Endothelial cell of umbilical vein (primary cell): ENCODE measurements around the gene CYTH1. TPM values are rescaled to one million over a fixed set of nuclear protein-coding genes. Genes with fewer than 3 reads are reported as not detected.

Experiments used
- BruUV-seq: library from RNA; stranded (reverse); fragments of 400-500 nt; replicated peaks from 2 replicates; lab custom pipeline; 2021; lab: Mats Ljungman, UMichigan
- CTCF ChIA-PET: fragments of 300-600, 350-600 bp; sonication (Branson Sonifier 250); formaldehyde crosslinking; loops from one replicate; lab custom pipeline; 2021; ENCODE audit warnings: antibody characterized with exemption, inconsistent platforms; lab: Charles Lee
- POLR2A ChIA-PET: fragments of 300-600, 350-600 bp; sonication (Branson Sonifier 250); formaldehyde crosslinking; loops from one replicate; lab custom pipeline; 2021; ENCODE audit warnings: antibody characterized with exemption, inconsistent platforms; lab: Charles Lee
- DNase-seq: peaks from one replicate; pipeline ENCODE4 v3.0.0-alpha.2; 2011; ENCODE audit warnings: low read depth, low spot score
- FAIRE-seq: peaks from 2 replicates; lab custom pipeline; 2011; peaks lifted over from hg19 to GRCh38; lab: Jason Lieb, UNC
- H2AFZ ChIP-seq: 2 replicates; pipeline ENCODE4 v1.6.0; 2012; ENCODE audit warnings: low read depth, low read length, control low read depth, inconsistent platforms
- H3K27ac ChIP-seq: 2 replicates; pipeline ENCODE4 v1.5.1; 2011; ENCODE audit warnings: low read depth, mild to moderate bottlenecking, control low read depth, low read length, moderate library complexity; ENCODE audit not compliant: insufficient read depth
- H3K27me3 ChIP-seq, 2 experiments: 2 replicates each; pipeline versions ENCODE4 v1.6.0 to v1.6.1; 2011; ENCODE audit warnings: low read length in 2 of 2, mixed read lengths in 1 of 2; ENCODE audit not compliant: control insufficient read depth in 2 of 2, insufficient read depth in 2 of 2
- H3K36me3 ChIP-seq, 2 experiments: 2 replicates in 1 of 2; 3 replicates in 1 of 2; pipeline ENCODE4 v1.5.1; 2011; ENCODE audit warnings: low read length in 2 of 2, mild to moderate bottlenecking in 1 of 2, moderate library complexity in 1 of 2; ENCODE audit not compliant: control insufficient read depth in 2 of 2, insufficient read depth in 2 of 2; ENCODE audit errors: extremely low read depth in 1 of 2
- H3K4me1 ChIP-seq: 3 replicates; pipeline ENCODE4 v1.5.1; 2011; ENCODE audit warnings: mild to moderate bottlenecking, low read length; ENCODE audit not compliant: control insufficient read depth, insufficient read depth; ENCODE audit errors: extremely low read depth
- H3K4me2 ChIP-seq: 2 replicates; pipeline ENCODE4 v1.6.1; 2011; ENCODE audit warnings: low read length, control low read depth, mixed read lengths; ENCODE audit not compliant: insufficient read depth
- H3K4me3 ChIP-seq, 3 experiments: fragments of 200-600 bp in 1 of 3; sonication (generic), shearing (Covaris generic) in 1 of 3; replicated peaks in 1 of 3; 2 replicates each; pipeline ENCODE4 v1.5.1; 2011 to 2016; ENCODE audit warnings: control low read depth in 3 of 3, low read length in 3 of 3, mild to moderate bottlenecking in 2 of 3, inconsistent platforms in 1 of 3, low read depth in 1 of 3, moderate library complexity in 1 of 3; ENCODE audit not compliant: insufficient read depth in 1 of 3
- H3K79me2 ChIP-seq: 2 replicates; pipeline ENCODE4 v1.6.0; 2012; ENCODE audit warnings: low read length, inconsistent platforms; ENCODE audit not compliant: control insufficient read depth, insufficient read depth
- H3K9ac ChIP-seq: replicated peaks from 2 replicates; pipeline ENCODE3; 2011; ENCODE audit warnings: low read length, control low read depth; ENCODE audit not compliant: insufficient read depth; ENCODE audit errors: extremely low read depth
- H3K9me1 ChIP-seq: replicated peaks from 3 replicates; pipeline ENCODE4 v1.6.0; 2011; ENCODE audit warnings: mild to moderate bottlenecking, low read length; ENCODE audit not compliant: control insufficient read depth, insufficient read depth; ENCODE audit errors: extremely low read depth
- H3K9me3 ChIP-seq: replicated peaks from 2 replicates; pipeline ENCODE4 v1.5.1; 2012; ENCODE audit warnings: low read length, inconsistent platforms; ENCODE audit not compliant: control insufficient read depth, insufficient read depth
- H4K20me1 ChIP-seq: replicated peaks from 2 replicates; pipeline ENCODE3; 2011; ENCODE audit warnings: mild to moderate bottlenecking, low read length; ENCODE audit not compliant: control insufficient read depth, insufficient read depth; ENCODE audit errors: extremely low read depth
- GATA2 ChIP-seq: IDR thresholded peaks from 2 replicates; pipeline ENCODE4 v1.7.0; 2011; ENCODE audit warnings: low read depth, mild to moderate bottlenecking, moderate library complexity, mixed read lengths, low read length; ENCODE audit not compliant: insufficient read length, insufficient read depth
- JUN ChIP-seq: IDR thresholded peaks from 2 replicates; pipeline ENCODE4 v1.6.1; 2011; ENCODE audit warnings: borderline replicate concordance, low read depth; ENCODE audit not compliant: insufficient read length, insufficient read depth
- MYC ChIP-seq: IDR thresholded peaks from one replicate; pipeline ENCODE4 v1.6.1; 2011; ENCODE audit warnings: mild to moderate bottlenecking, low read depth, low read length
- POLR2A ChIP-seq: IDR thresholded peaks from 2 replicates; pipeline ENCODE4 v1.6.1; 2012; ENCODE audit warnings: low read depth, mild to moderate bottlenecking, control low read depth, low read length
- POLR2AphosphoS5 ChIP-seq: IDR thresholded peaks from 2 replicates; pipeline ENCODE4 v1.6.1; 2012; ENCODE audit warnings: low read depth, mild to moderate bottlenecking, control low read depth, low read length, moderate library complexity; ENCODE audit not compliant: insufficient read depth
- dilution Hi-C: fragments of 300-500 bp; cut with MboI; formaldehyde crosslinking; loops from one replicate; pipeline ENCODE4 v1.15.0; 2019; ENCODE audit warnings: low sequenced_read_pairs; ENCODE audit not compliant: extremely low pct_ligation_motif_present
- intact Hi-C: fragments of 100-400 bp; cut with micrococcal nuclease; formaldehyde crosslinking; loops from one replicate; pipeline ENCODE4 v1.10.0; 2022
- polyA plus RNA-seq, 4 experiments: library from polyadenylated mRNA; depleted of rRNA in 3 of 4; stranded (reverse) in 3 of 4; unstranded in 1 of 4; fragments of >200 nt; gene quantifications; 2 replicates each; pipeline versions ENCODE4 v1.2.1 to v1.2.3, GENCODE V29; 2011 to 2012; ENCODE audit warnings: missing spikeins in 1 of 4
- total RNA-seq: library from RNA; stranded (reverse); gene quantifications from 2 replicates; pipeline ENCODE4 v1.2.3, GENCODE V29; 2021
- TF ChIP-seq, protein P1 (sequence below), 2 donors: IDR thresholded peaks; 1 replicate in 1 of 2; 2 replicates in 1 of 2; pipeline ENCODE4 v1.5.1; 2011; ENCODE audit warnings: low read length in 2 of 2, mild to moderate bottlenecking in 2 of 2, moderate library complexity in 2 of 2, control low read depth in 1 of 2, inconsistent platforms in 1 of 2, low read depth in 1 of 2; ENCODE audit not compliant: insufficient read depth in 1 of 2; ENCODE audit errors: extremely low read depth in 1 of 2
- TF ChIP-seq, protein P2 (sequence below): IDR thresholded peaks from 2 replicates; pipeline ENCODE4 v1.6.1; 2011; ENCODE audit not compliant: insufficient read depth, insufficient read length

Gene CYTH1
- total and polyA plus RNA-seq, 2 donors (not counting 3 experiments of a cell fraction or from before 2014, with no cell fraction given) = 35.9 to 49.9 TPM

GRCh38 chr17:78822552-78822951 is 40.5 kb upstream of the CYTH1 start:
- Histone ChIP-seq H3K4me3 (no peak overlapping the region), H3K4me2 (no peak overlapping the region)
- DNase-seq = no peak

DNA sequence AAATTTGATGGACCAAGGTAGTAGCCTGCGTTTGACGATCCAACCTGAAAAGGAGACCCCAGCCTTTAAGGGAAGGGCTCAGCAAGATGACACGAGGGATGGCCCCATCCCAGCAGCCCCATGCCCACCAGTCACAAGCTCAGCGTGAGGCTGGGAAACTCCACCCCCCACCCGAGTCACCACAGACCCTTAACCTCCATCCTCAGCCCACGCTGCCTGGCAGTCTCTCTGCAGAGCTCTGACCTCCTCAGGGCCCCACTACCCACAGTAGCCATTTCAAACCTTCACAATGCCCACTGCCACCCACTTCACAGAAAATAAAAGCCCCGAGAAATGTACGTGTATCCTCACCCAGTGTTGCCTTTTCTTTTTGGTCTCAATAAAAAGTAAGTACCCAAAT is 39.9 kb upstream of the CYTH1 start:
- H3K27me3 ChIP-seq = no peaks in the 10 kb centered on the region
- dilution Hi-C loops = no loop called here
- peaks cover 4% of the 10 kb centered on the region for H3K79me2 ChIP-seq
- intact Hi-C loops = no loop called here
- FAIRE-seq (no peak), DNase-seq (no peak)
- H3K4me2 ChIP-seq = no peak overlapping the region
- ChIA-PET CTCF (no interaction called here), POLR2A (interaction anchor here (2.0 kb wide), 1 partner anchor 18 kb away, joined by 5 read pairs; no protein-coding TSS in a partner anchor)
- no peaks in the 10 kb centered on the region for H3K9me1 ChIP-seq
- no peak overlapping the region for H3K9ac ChIP-seq
- H3K36me3 ChIP-seq = peaks cover 20 to 43% of the 10 kb centered on the region in 2 experiments
- TF ChIP-seq GATA2 = no peak
- TF ChIP-seq, protein P1, sequence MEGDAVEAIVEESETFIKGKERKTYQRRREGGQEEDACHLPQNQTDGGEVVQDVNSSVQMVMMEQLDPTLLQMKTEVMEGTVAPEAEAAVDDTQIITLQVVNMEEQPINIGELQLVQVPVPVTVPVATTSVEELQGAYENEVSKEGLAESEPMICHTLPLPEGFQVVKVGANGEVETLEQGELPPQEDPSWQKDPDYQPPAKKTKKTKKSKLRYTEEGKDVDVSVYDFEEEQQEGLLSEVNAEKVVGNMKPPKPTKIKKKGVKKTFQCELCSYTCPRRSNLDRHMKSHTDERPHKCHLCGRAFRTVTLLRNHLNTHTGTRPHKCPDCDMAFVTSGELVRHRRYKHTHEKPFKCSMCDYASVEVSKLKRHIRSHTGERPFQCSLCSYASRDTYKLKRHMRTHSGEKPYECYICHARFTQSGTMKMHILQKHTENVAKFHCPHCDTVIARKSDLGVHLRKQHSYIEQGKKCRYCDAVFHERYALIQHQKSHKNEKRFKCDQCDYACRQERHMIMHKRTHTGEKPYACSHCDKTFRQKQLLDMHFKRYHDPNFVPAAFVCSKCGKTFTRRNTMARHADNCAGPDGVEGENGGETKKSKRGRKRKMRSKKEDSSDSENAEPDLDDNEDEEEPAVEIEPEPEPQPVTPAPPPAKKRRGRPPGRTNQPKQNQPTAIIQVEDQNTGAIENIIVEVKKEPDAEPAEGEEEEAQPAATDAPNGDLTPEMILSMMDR (IDR thresholded peaks at IDR 0.05; ENCODE audit: extremely low read depth in 1 of 2, insufficient read depth in 1 of 2, low read depth in 1 of 2, low read length in 2 of 2) = no peak
- TF ChIP-seq POLR2A = no peak
- no peak for TF ChIP-seq MYC
- no peak for TF ChIP-seq POLR2AphosphoS5
- TF ChIP-seq, protein P2, sequence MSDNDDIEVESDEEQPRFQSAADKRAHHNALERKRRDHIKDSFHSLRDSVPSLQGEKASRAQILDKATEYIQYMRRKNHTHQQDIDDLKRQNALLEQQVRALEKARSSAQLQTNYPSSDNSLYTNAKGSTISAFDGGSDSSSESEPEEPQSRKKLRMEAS = no peak
- BruUV-seq = no TSS peak
- H3K9me3 ChIP-seq = no peaks in the 10 kb centered on the region
- no peak overlapping the region for H3K27ac ChIP-seq
- H3K4me3 ChIP-seq = no peak overlapping the region
- H4K20me1 ChIP-seq = no peaks in the 10 kb centered on the region
- H3K4me1 ChIP-seq = peaks cover 23% of the 10 kb centered on the region
- H2AFZ ChIP-seq = no peak overlapping the region

More at GRCh38 chr17:78822552-78822951, 40.5 kb upstream of the CYTH1 start:
- FAIRE-seq = no peak
- Histone ChIP-seq H3K27me3 (no peaks in the 10 kb centered on the region), H3K27ac (no peak overlapping the region), H3K79me2 (peaks cover 4% of the 10 kb centered on the region), H3K4me1 (peaks cover 23% of the 10 kb centered on the region), H3K9ac (no peak overlapping the region), H4K20me1 (no peaks in the 10 kb centered on the region), H3K9me1 (no peaks in the 10 kb centered on the region), H3K9me3 (no peaks in the 10 kb centered on the region), H2AFZ (no peak overlapping the region), H3K36me3 (peaks cover 18 to 40% of the 10 kb centered on the region in 2 experiments)
- no peak for TF ChIP-seq POLR2A
- no peak for TF ChIP-seq JUN
- TF ChIP-seq, protein P1 (IDR thresholded peaks at IDR 0.05; ENCODE audit: extremely low read depth in 1 of 2, insufficient read depth in 1 of 2, low read depth in 1 of 2, low read length in 2 of 2) = no peak
- TF ChIP-seq POLR2AphosphoS5 = no peak
- no peak for TF ChIP-seq GATA2
- ChIA-PET POLR2A (interaction anchor here (2.0 kb wide), 1 partner anchor 18 kb away, joined by 5 read pairs; no protein-coding TSS in a partner anchor), CTCF (no interaction called here)
- intact Hi-C loops = no loop called here
- dilution Hi-C loops = no loop called here
- no TSS peak for BruUV-seq
